Measurements from ENCODE around the gene SCNN1A. TPM values are rescaled to one million over a fixed set of nuclear protein-coding genes. Genes with fewer than 3 reads are reported as not detected.

Gene SCNN1A
- total and polyA plus RNA-seq, 2 of the 4 experiments (the other 2 are of a cell fraction): 0.41 TPM; not detected in 1

DNA sequence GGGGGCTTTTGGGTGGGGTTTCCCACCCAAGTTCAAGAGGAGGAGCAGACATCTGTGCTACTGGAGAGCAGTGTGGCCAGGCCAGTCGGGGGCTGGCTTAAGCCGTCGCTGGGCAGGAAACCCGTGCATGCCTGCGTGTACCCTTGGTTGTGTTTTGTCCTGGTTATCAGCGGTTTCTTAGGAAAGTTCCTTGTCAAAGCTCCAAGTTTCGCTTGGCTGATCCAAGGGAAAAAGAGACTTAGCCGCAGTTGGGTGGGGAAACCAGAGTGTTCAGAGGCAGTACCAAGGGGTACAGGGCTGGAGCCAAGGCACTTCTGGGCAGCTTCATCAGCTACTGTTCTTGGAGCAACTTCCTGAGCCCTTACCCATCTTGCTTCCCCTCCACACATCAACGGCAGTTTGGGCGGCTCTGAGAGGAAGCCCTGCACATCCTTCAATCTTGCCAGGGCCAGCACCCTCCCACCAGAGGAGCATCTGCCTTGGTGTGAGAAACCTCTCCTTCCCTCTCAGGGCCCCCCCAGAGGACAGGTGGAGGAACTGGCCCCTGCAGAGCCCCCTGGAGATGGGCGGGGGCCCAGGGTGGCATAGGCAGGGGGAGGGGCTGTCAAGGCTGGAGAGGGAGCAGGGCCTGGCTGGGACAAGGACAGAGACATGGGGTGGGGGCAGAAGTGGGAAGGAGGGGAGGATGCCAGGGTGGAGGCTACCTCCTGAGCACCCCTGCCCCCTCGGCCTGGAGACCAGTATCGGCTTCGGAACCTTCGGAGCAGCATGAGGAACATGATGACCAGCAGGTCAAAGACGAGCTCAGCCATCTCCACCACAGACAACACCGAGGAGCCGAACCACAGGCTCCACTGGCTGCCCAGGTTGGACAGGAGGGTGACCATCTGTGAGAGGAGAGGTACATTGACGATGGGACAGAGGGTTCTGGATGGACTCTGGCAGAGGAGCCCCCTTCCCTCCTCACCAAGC is 27.7 kb downstream of the SCNN1A start (continued):
- TF ChIP-seq, protein P1, sequence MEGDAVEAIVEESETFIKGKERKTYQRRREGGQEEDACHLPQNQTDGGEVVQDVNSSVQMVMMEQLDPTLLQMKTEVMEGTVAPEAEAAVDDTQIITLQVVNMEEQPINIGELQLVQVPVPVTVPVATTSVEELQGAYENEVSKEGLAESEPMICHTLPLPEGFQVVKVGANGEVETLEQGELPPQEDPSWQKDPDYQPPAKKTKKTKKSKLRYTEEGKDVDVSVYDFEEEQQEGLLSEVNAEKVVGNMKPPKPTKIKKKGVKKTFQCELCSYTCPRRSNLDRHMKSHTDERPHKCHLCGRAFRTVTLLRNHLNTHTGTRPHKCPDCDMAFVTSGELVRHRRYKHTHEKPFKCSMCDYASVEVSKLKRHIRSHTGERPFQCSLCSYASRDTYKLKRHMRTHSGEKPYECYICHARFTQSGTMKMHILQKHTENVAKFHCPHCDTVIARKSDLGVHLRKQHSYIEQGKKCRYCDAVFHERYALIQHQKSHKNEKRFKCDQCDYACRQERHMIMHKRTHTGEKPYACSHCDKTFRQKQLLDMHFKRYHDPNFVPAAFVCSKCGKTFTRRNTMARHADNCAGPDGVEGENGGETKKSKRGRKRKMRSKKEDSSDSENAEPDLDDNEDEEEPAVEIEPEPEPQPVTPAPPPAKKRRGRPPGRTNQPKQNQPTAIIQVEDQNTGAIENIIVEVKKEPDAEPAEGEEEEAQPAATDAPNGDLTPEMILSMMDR (conservative IDR thresholded peaks at IDR 0.05; ENCODE audit: low read depth, low read length): no peak
- TF ChIP-seq NFE2L2 (IDR thresholded peaks at IDR 0.05; ENCODE audit: low read depth, low read length) (no peak), CHD1 (IDR thresholded peaks at IDR 0.05; ENCODE audit: low read depth, low read length) (no peak)

Data from IMR-90 (cell line).